T-helper 1 cell treated with Interleukin-12 subunit alpha and Interleukin-12 subunit beta and Interleukin-4 antibody, amounts not matched to agents 30 ng/mL and 1 ng/mL, for 36 hours (primary cell): ENCODE measurements around the gene PALB2. TPM values are rescaled to one million over a fixed set of nuclear protein-coding genes. Genes with fewer than 3 reads are reported as not detected.
"Not testable (repeated sequence)": the region's sequence is repeated elsewhere in the genome, so short reads cannot be mapped to it uniquely, and the experiment has no call there.

ENCODE experiments used
- intact Hi-C: fragments of 100-400 bp; cut with micrococcal nuclease; formaldehyde crosslinking; loops from one replicate; pipeline ENCODE4 v1.15.1; 2024
- total RNA-seq: library from RNA; stranded (reverse); gene quantifications from 2 replicates; pipeline ENCODE4 v1.2.3, GENCODE V29; 2022

The PALB2 gene
- total RNA-seq, 1 donor from 2014 or later, result 26.8 TPM

- intact Hi-C loops, result no loop called here
These were observed 9.7 kb upstream of the PALB2 start for GRCh38 chr16:23650674-23651416.

GRCh38 chr16:23642246-23642774, 1.2 kb upstream of the PALB2 start:
- intact Hi-C loops, result loop anchor here (5.0 kb wide), 1 partner anchor 1090 kb away; no protein-coding TSS in a partner anchor

DNA sequence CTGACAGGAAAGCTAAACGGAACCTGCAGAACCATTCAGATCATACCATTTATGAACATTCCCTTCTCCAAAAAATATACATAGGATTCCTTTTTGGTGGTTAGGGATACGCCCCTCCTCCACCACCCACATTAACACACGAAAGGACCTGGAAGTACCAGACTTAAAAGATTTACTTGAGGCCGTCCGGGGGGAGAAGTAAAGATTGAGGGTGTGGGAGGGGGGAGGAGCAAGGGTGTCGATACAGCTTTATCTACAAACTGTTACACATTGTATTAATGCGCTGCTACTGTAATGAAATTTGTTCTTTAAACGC, 537 bp downstream of the PALB2 start:
- intact Hi-C loops, result loop anchor here (2.0 to 5.0 kb wide), 2 partner anchors 188 to 1092 kb away; partner anchors contain the start of gene COG7

- intact Hi-C loops, result no loop called here
These were observed 5.2 kb downstream of the PALB2 start for GRCh38 chr16:23635958-23636357.

- intact Hi-C loops, result no loop called here
These were observed 6.6 kb downstream of the PALB2 start for GRCh38 chr16:23634461-23635036.

- intact Hi-C loops, result not testable (repeated sequence)
These were observed 9.2 kb downstream of the PALB2 start for GRCh38 chr16:23631874-23632273.

- intact Hi-C loops, result no loop called here
These were observed 11.6 kb downstream of the PALB2 start for GRCh38 chr16:23629516-23629915.

- intact Hi-C loops, result no loop called here
These were observed 17.0 kb downstream of the PALB2 start for GRCh38 chr16:23624092-23624491.

GRCh38 chr16:23615805-23616204, 25.3 kb downstream of the PALB2 start:
- intact Hi-C loops, result no loop called here

DNA sequence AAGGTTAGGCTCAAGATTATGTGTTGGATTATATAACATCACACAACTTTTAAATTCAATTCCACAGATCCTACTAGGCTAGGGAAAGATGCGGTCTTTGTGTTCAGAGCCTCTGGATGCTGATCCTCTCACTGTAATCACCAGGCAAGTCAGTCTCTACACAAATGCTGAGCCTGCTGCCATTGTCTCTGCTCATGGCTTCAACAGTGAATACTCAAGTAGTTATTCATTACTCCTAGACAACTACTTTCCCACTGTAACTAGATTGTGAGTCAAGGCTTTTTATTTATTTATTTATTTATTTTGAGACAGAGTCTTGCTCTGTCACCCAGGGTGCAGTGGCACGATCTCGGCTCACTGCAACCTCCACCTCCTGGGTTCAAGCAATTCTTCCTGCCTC, 29.2 kb downstream of the PALB2 start:
- intact Hi-C loops, result no loop called here

GRCh38 chr16:23610905-23611304, 30.2 kb downstream of the PALB2 start:
- intact Hi-C loops, result not testable (repeated sequence)

GRCh38 chr16:23609929-23610328, 31.2 kb downstream of the PALB2 start:
- intact Hi-C loops, result no loop called here

DNA sequence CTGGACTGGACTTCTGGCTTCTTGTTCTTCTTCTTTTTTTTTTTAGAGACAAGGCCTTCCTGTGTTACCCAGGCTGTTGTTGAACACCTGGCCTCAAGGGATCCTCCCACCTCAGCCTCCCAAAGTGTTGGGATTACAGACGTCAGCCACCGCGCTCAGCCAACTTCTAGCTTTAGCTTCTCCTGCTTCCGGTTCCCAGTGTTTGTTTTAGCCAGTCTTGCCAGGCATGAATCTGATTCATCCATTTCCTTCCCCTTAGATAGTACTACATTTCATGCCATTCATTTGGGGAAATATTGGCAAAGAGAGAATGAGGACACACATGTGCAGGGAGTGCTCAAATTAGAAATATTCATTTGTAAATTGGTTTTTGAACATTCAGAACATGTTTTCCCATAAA, 32.9 kb downstream of the PALB2 start:
- intact Hi-C loops, result no loop called here

- intact Hi-C loops, result no loop called here
These were observed 33.4 kb downstream of the PALB2 start for GRCh38 chr16:23607726-23608125.

DNA sequence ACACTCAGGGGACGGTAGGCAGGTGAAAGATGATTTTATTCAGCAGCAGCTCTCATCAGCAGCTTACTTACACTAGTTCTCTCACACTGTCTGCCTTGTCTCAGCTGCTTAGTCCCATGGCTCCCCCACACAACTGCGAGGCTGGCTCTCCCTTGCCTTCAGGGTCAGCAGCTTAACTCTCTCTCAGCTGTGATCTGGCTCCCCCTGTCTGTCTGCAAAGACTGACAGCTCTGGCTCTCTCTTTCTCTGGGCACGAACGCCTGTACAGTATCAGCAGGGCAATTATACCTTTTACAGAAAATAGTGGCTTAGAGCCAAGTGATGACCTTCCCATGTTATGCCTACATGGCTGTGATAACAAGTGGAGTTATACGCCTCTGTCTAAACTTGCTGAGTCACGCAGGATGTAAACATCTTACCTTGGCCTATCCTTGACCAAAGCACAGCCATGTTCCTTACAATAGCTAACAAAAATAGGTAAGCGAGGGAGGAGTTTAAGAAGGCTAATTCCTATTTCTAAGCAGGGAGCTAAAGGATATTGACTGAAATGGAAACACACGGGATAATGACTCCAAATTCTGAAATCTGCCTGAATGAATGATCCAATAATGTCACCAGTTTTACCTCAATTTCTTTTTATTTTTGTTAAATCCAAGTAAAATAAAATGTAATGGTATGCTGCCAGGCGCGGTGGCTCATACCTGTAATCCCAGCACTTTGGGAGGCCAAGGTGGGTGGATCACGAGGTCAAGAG, 43.9 kb downstream of the PALB2 start:
- intact Hi-C loops, result loop anchor here (5.0 to 10.0 kb wide), 6 partner anchors 160 to 1435 kb away; partner anchors contain the start of gene RBBP6

GRCh38 chr16:23595951-23596720, 45.0 kb downstream of the PALB2 start, which contains the start of gene NDUFAB1:
TSS of gene NDUFAB1 (minus strand) at chr16:23596316. CDS start at chr16:23596290, 26 bp downstream.
- intact Hi-C loops, result loop anchor here (1.0 to 10.0 kb wide), 12 partner anchors 39 to 1643 kb away; partner anchors contain the start of genes COG7, DCTN5, EARS2 and PALB2

DNA sequence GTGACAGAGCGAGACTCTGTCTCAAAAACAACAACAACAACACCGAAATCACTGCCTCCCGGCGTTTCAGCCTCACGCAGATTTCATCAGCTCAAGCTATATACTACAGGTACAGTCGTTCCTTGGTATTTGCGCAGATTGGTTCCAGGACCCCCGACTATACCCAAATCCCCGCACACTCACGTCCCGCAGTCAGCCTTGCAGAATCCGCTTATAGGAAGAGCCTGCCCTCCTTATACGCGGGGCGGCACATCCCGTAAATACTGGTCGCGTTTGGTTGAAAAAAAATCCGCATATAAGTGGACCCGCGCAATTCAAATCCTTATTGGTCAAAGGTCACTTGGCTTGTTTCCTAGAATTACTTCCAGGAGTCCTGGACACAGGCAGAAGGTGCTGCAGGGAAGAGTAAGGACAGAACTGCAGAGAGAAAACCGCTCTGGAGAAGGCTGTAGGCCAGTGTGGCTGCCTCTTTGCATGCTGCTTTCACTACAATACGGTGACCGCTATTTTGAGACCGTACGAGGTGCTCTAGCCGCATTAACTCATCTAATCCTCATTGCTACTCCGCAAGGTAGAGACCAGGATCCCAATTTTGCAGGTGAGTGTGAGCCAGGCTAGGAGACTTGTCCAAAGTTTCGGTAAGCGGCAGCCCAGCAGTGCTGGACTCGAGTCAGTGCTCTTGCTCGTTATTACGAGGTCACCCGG, 45.7 kb downstream of the PALB2 start:
- intact Hi-C loops, result loop anchor here (5.0 to 10.0 kb wide), 6 partner anchors 158 to 1437 kb away; partner anchors contain the start of gene RBBP6

- intact Hi-C loops, result loop anchor here (10.0 kb wide), 1 partner anchor 211 kb away; no protein-coding TSS in a partner anchor
These were observed 46.9 kb downstream of the PALB2 start for GRCh38 chr16:23594186-23594585.

GRCh38 chr16:23590181-23590580, 50.9 kb downstream of the PALB2 start:
- intact Hi-C loops, result loop anchor here (10.0 kb wide), 1 partner anchor 215 kb away; no protein-coding TSS in a partner anchor

- intact Hi-C loops, result no loop called here
These were observed 53.4 kb downstream of the PALB2 start for GRCh38 chr16:23587726-23588125.
